Vagina (tissue), 2 donors: ENCODE results near the gene TSPAN12. TPM values are rescaled to one million over a fixed set of nuclear protein-coding genes. Genes with fewer than 3 reads are reported as not detected.

ENCODE experiments used
- DNase-seq, 2 donors: peaks; one replicate each; pipeline ENCODE4 v3.0.0-alpha.2; 2017; ENCODE audit errors: extremely low spot score in 2 of 2
- H3K27ac ChIP-seq: fragments of 200-600 bp; sonication (generic); one replicate; pipeline ENCODE4 v1.5.1; 2019
- H3K27me3 ChIP-seq: fragments of 200-600 bp; sonication (generic); one replicate; pipeline ENCODE4 v1.5.1; 2019
- H3K36me3 ChIP-seq, 2 donors: fragments of 200-600 bp; sonication (generic); one replicate each; pipeline ENCODE4 v1.5.1; 2017 to 2019
- H3K4me1 ChIP-seq: fragments of 200-600 bp; sonication (generic); one replicate; pipeline ENCODE4 v1.5.1; 2019
- H3K4me3 ChIP-seq, 2 donors: fragments of 200-600 bp; sonication (generic); 1 replicate in 1 of 2; 2 replicates in 1 of 2; pipeline ENCODE4 v1.5.1; 2016 to 2019
- H3K9me3 ChIP-seq: fragments of 200-600 bp; sonication (generic); one replicate; pipeline ENCODE4 v1.5.1; 2019
- CTCF ChIP-seq, 3 experiments: fragments of 450-650 bp in 2 of 3; fragments of 200-600 bp in 1 of 3; sonication (generic) in 1 of 3; IDR thresholded peaks; one replicate each; pipeline ENCODE4 v1.5.1; 2017 to 2019; ENCODE audit warnings: antibody characterized with exemption in 3 of 3, mild to moderate bottlenecking in 2 of 3, moderate library complexity in 2 of 3
- POLR2A ChIP-seq, 2 donors: fragments of 450-650 bp; IDR thresholded peaks; one replicate each; pipeline ENCODE4 v1.6.1; 2017; ENCODE audit warnings: antibody characterized with exemption in 2 of 2, mild to moderate bottlenecking in 2 of 2, moderate library complexity in 2 of 2
- POLR2AphosphoS5 ChIP-seq, 2 donors: sonication (generic); formaldehyde crosslinking; IDR thresholded peaks; one replicate each; pipeline ENCODE4 v1.9.0; 2017; ENCODE audit warnings: antibody characterized with exemption in 2 of 2, mild to moderate bottlenecking in 2 of 2, low read depth in 1 of 2; ENCODE audit not compliant: insufficient read depth in 1 of 2
- intact Hi-C: fragments of 100-400 bp; cut with DNase I; formaldehyde crosslinking; loops from one replicate; pipeline ENCODE4 v1.15.1; 2023
- total RNA-seq: library from RNA; depleted of rRNA; stranded (reverse); fragments of >200 nt; gene quantifications from one replicate; pipeline ENCODE4 v1.2.3, GENCODE V29; 2016

The TSPAN12 gene
- total RNA-seq, 1 donor from 2014 or later = 9.6 TPM

GRCh38 chr7:120876922-120877321 is 19.0 kb upstream of the TSPAN12 start:
- H3K4me3 ChIP-seq = no peak overlapping the region
- H3K36me3 ChIP-seq = no peaks in the 10 kb centered on the region
- TF ChIP-seq POLR2AphosphoS5 (IDR thresholded peaks at IDR 0.05; ENCODE audit: insufficient read depth in 1 of 2, low read depth in 1 of 2) = no peak
- no peak for TF ChIP-seq CTCF (IDR thresholded peaks at IDR 0.05)
- TF ChIP-seq POLR2A (IDR thresholded peaks at IDR 0.05) = no peak
- H3K9me3 ChIP-seq = no peaks in the 10 kb centered on the region
- DNase-seq = no peak
- no peaks in the 10 kb centered on the region for H3K4me1 ChIP-seq
- intact Hi-C loops = no loop called here
- no peak overlapping the region for H3K27ac ChIP-seq
- no peaks in the 10 kb centered on the region for H3K27me3 ChIP-seq

- H3K36me3 ChIP-seq = no peaks in the 10 kb centered on the region
- intact Hi-C loops = no loop called here
- H3K27ac ChIP-seq = no peak overlapping the region
- no peaks in the 10 kb centered on the region for H3K27me3 ChIP-seq
- no peaks in the 10 kb centered on the region for H3K4me1 ChIP-seq
- no peak overlapping the region for H3K4me3 ChIP-seq
- DNase-seq = no peak
- no peak for TF ChIP-seq CTCF (IDR thresholded peaks at IDR 0.05)
- no peak for TF ChIP-seq POLR2A (IDR thresholded peaks at IDR 0.05)
- TF ChIP-seq POLR2AphosphoS5 (IDR thresholded peaks at IDR 0.05; ENCODE audit: insufficient read depth in 1 of 2, low read depth in 1 of 2) = no peak
- H3K9me3 ChIP-seq = no peaks in the 10 kb centered on the region
Observed at GRCh38 chr7:120874722-120875121, 16.8 kb upstream of the TSPAN12 start.

- Histone ChIP-seq H3K27me3 (no peaks in the 10 kb centered on the region), H3K4me3 (no peak overlapping the region), H3K4me1 (no peaks in the 10 kb centered on the region), H3K9me3 (no peaks in the 10 kb centered on the region), H3K27ac (no peak overlapping the region), H3K36me3 (no peaks in the 10 kb centered on the region)
- intact Hi-C loops = no loop called here
- TF ChIP-seq POLR2A (IDR thresholded peaks at IDR 0.05) (no peak), CTCF (IDR thresholded peaks at IDR 0.05) (no peak), POLR2AphosphoS5 (IDR thresholded peaks at IDR 0.05; ENCODE audit: insufficient read depth in 1 of 2, low read depth in 1 of 2) (no peak)
- DNase-seq = no peak
Observed at GRCh38 chr7:120874016-120874415, 16.1 kb upstream of the TSPAN12 start.

- Histone ChIP-seq H3K4me1 (no peaks in the 10 kb centered on the region), H3K27me3 (no peaks in the 10 kb centered on the region), H3K36me3 (no peaks in the 10 kb centered on the region), H3K9me3 (no peaks in the 10 kb centered on the region), H3K27ac (no peak overlapping the region), H3K4me3 (no peak overlapping the region)
- no peak for TF ChIP-seq POLR2AphosphoS5 (IDR thresholded peaks at IDR 0.05; ENCODE audit: insufficient read depth in 1 of 2, low read depth in 1 of 2)
- TF ChIP-seq POLR2A (IDR thresholded peaks at IDR 0.05) = no peak
- TF ChIP-seq CTCF (IDR thresholded peaks at IDR 0.05) = no peak
- intact Hi-C loops = no loop called here
- DNase-seq = no peak
Observed at GRCh38 chr7:120873401-120873800, 15.5 kb upstream of the TSPAN12 start.

- Histone ChIP-seq H3K9me3 (no peaks in the 10 kb centered on the region), H3K4me1 (no peaks in the 10 kb centered on the region), H3K27ac (no peak overlapping the region), H3K27me3 (no peaks in the 10 kb centered on the region), H3K4me3 (no peak overlapping the region), H3K36me3 (no peaks in the 10 kb centered on the region)
- TF ChIP-seq CTCF (IDR thresholded peaks at IDR 0.05) (no peak), POLR2A (IDR thresholded peaks at IDR 0.05) (no peak), POLR2AphosphoS5 (IDR thresholded peaks at IDR 0.05; ENCODE audit: insufficient read depth in 1 of 2, low read depth in 1 of 2) (no peak)
- intact Hi-C loops = no loop called here
- DNase-seq = no peak
Observed at GRCh38 chr7:120869700-120870099, 11.8 kb upstream of the TSPAN12 start.
